Nephron progenitor cell (in vitro differentiated cells): Measurements from ENCODE around the gene GNG7.

Experiments used
- DNase-seq: peaks from one replicate; pipeline ENCODE4 v3.0.0; 2021
- H3K27ac Mint-ChIP-seq: 2 replicates; pipeline ENCODE4 v1.8.0; 2021; ENCODE audit warnings: mild to moderate bottlenecking, moderate library complexity, mixed read lengths
- H3K27me3 Mint-ChIP-seq: 2 replicates; pipeline ENCODE4 v1.8.0; 2021; ENCODE audit warnings: mild to moderate bottlenecking, low read depth, mixed read lengths; ENCODE audit not compliant: poor library complexity
- H3K36me3 Mint-ChIP-seq: 2 replicates; pipeline ENCODE4 v1.8.0; 2021; ENCODE audit warnings: low read depth, mixed read lengths
- H3K4me1 Mint-ChIP-seq: 2 replicates; pipeline ENCODE4 v1.8.0; 2021; ENCODE audit warnings: mixed read lengths
- H3K4me3 Mint-ChIP-seq: 2 replicates; pipeline ENCODE4 v1.8.0; 2021; ENCODE audit warnings: mild to moderate bottlenecking, moderate library complexity, mixed read lengths
- H3K9me3 Mint-ChIP-seq: 2 replicates; pipeline ENCODE4 v1.8.0; 2021; ENCODE audit warnings: mild to moderate bottlenecking, moderate library complexity, mixed read lengths
- CTCF ChIP-seq: fragments of 200-600 bp; sonication (generic); IDR thresholded peaks from 2 replicates; pipeline ENCODE4 v1.5.0; 2021; ENCODE audit warnings: antibody characterized with exemption

The GNG7 gene

GRCh38 chr19:2478756-2479555 lies 223.5 kb downstream of the GNG7 start:
- DNase-seq = peak; percentile 51
- Mint-ChIP-seq H3K4me1 (peaks cover 31% of the 10 kb centered on the region), H3K27me3 (peaks cover 65% of the 10 kb centered on the region), H3K9me3 (peaks cover 15% of the 10 kb centered on the region), H3K36me3 (no peaks in the 10 kb centered on the region), H3K27ac (no peak overlapping the region), H3K4me3 (peak overlapping the region; percentile 96)
- TF ChIP-seq CTCF = no peak

GRCh38 chr19:2478278-2478755 lies 224.2 kb downstream of the GNG7 start:
- H3K9me3 Mint-ChIP-seq = peaks cover 10% of the 10 kb centered on the region
- no peak for TF ChIP-seq CTCF
- H3K27ac Mint-ChIP-seq = no peak overlapping the region
- H3K4me1 Mint-ChIP-seq = peaks cover 31% of the 10 kb centered on the region
- H3K4me3 Mint-ChIP-seq = peak overlapping the region; percentile 96
- H3K36me3 Mint-ChIP-seq = no peaks in the 10 kb centered on the region
- H3K27me3 Mint-ChIP-seq = peaks cover 62% of the 10 kb centered on the region
- peak; percentile 57 for DNase-seq

GRCh38 chr19:2477732-2478191 lies 224.7 kb downstream of the GNG7 start:
- Mint-ChIP-seq H3K36me3 (no peaks in the 10 kb centered on the region), H3K4me1 (peaks cover 33% of the 10 kb centered on the region), H3K4me3 (peak overlapping the region; percentile 96), H3K27ac (no peak overlapping the region), H3K27me3 (peaks cover 58% of the 10 kb centered on the region), H3K9me3 (peaks cover 5% of the 10 kb centered on the region)
- no peak for TF ChIP-seq CTCF
- no peak for DNase-seq

GRCh38 chr19:2477141-2477710 lies 225.3 kb downstream of the GNG7 start:
- no peak for TF ChIP-seq CTCF
- Mint-ChIP-seq H3K27ac (no peak overlapping the region), H3K9me3 (no peaks in the 10 kb centered on the region), H3K27me3 (peaks cover 58% of the 10 kb centered on the region), H3K4me1 (peaks cover 35% of the 10 kb centered on the region), H3K36me3 (no peaks in the 10 kb centered on the region), H3K4me3 (peak overlapping the region; percentile 96)
- peak; percentile 46 for DNase-seq

GRCh38 chr19:2476451-2477140 lies 225.9 kb downstream of the GNG7 start:
- Mint-ChIP-seq H3K4me1 (peaks cover 35% of the 10 kb centered on the region), H3K9me3 (no peaks in the 10 kb centered on the region)
- DNase-seq = peak; percentile 65

More at GRCh38 chr19:2476451-2477140, 225.9 kb downstream of the GNG7 start:
- Mint-ChIP-seq H3K36me3 (no peaks in the 10 kb centered on the region), H3K27ac (no peak overlapping the region), H3K27me3 (peaks cover 58% of the 10 kb centered on the region), H3K4me3 (peak overlapping the region; percentile 96)
- no peak for TF ChIP-seq CTCF
